HepG2 (cell line): ENCODE results near the gene TCTA. TPM values are rescaled to one million over a fixed set of nuclear protein-coding genes. Genes with fewer than 3 reads are reported as not detected.
A peak's percentile ranks its signal among the peaks of the same experiment; 100 is the strongest.

ENCODE experiments used
- ATF7 ChIP-seq, 2 experiments: fragments of 450-650 bp in 1 of 2; sonication (generic) in 1 of 2; formaldehyde crosslinking in 1 of 2; IDR thresholded peaks; 2 replicates each; pipeline versions ENCODE4 v1.4.0 to v1.6.1; 2016 to 2020; ENCODE audit warnings: antibody characterized with exemption in 1 of 2, mild to moderate bottlenecking in 1 of 2, missing genetic modification reagents in 1 of 2
- CBX5 ChIP-seq: sonication (generic); formaldehyde crosslinking; IDR thresholded peaks from 2 replicates; pipeline ENCODE4 v1.4.0; 2020; ENCODE audit warnings: missing genetic modification reagents, borderline replicate concordance
- FLYWCH1 ChIP-seq: sonication (generic); formaldehyde crosslinking; IDR thresholded peaks from 2 replicates; pipeline ENCODE4 v1.8.1; 2023; ENCODE audit warnings: mild to moderate bottlenecking, missing genetic modification reagents
- MYNN ChIP-seq: sonication (generic); formaldehyde crosslinking; IDR thresholded peaks from 2 replicates; pipeline ENCODE4 v1.4.0; 2020; ENCODE audit warnings: mild to moderate bottlenecking, low read depth, missing genetic modification reagents
- NCOR1 ChIP-seq: fragments of 200-600 bp; sonication (generic); IDR thresholded peaks from 2 replicates; pipeline ENCODE4 v1.7.0; 2017; ENCODE audit warnings: antibody characterized with exemption, low read length, borderline replicate concordance
- PHF21A ChIP-seq: sonication (generic); formaldehyde crosslinking; IDR thresholded peaks from 2 replicates; pipeline ENCODE4 v1.5.0; 2020; ENCODE audit warnings: mild to moderate bottlenecking, missing genetic modification reagents
- THYN1 ChIP-seq: sonication (generic); formaldehyde crosslinking; IDR thresholded peaks from 2 replicates; pipeline ENCODE4 v1.8.1; 2023; ENCODE audit warnings: low read depth, mild to moderate bottlenecking, moderate library complexity, missing genetic modification reagents, borderline replicate concordance
- ZBTB20 ChIP-seq: sonication (generic); formaldehyde crosslinking; IDR thresholded peaks from 2 replicates; pipeline ENCODE4 v1.8.1; 2023; ENCODE audit warnings: missing genetic modification reagents, low read depth, mild to moderate bottlenecking, borderline replicate concordance
- ZBTB8A ChIP-seq: sonication (generic); formaldehyde crosslinking; IDR thresholded peaks from 2 replicates; pipeline ENCODE4 v1.4.0; 2020; ENCODE audit warnings: mild to moderate bottlenecking, low read depth, missing genetic modification reagents, borderline replicate concordance
- ZNF101 ChIP-seq: sonication (generic); formaldehyde crosslinking; IDR thresholded peaks from 2 replicates; pipeline ENCODE4 v1.4.0; 2020; ENCODE audit warnings: mild to moderate bottlenecking, low read depth, missing genetic modification reagents, borderline replicate concordance
- ZNF33B ChIP-seq: sonication (generic); formaldehyde crosslinking; IDR thresholded peaks from 2 replicates; pipeline ENCODE4 v1.5.1; 2020; ENCODE audit warnings: mild to moderate bottlenecking, missing genetic modification reagents
- ZNF460 ChIP-seq: sonication (generic); formaldehyde crosslinking; IDR thresholded peaks from 2 replicates; pipeline ENCODE4 v1.5.1; 2020; ENCODE audit warnings: missing genetic modification reagents, mild to moderate bottlenecking, borderline replicate concordance
- ZNF724P ChIP-seq: sonication (generic); formaldehyde crosslinking; IDR thresholded peaks from 2 replicates; pipeline ENCODE4 v1.8.0; 2022; ENCODE audit warnings: missing genetic modification reagents, borderline replicate concordance
- ZNF747 ChIP-seq: sonication (generic); formaldehyde crosslinking; IDR thresholded peaks from 2 replicates; pipeline ENCODE4 v1.8.1; 2023; ENCODE audit warnings: missing genetic modification reagents, mild to moderate bottlenecking, borderline replicate concordance
- ZSCAN21 ChIP-seq: sonication (generic); formaldehyde crosslinking; IDR thresholded peaks from 2 replicates; pipeline ENCODE4 v1.8.0; 2022; ENCODE audit warnings: mild to moderate bottlenecking, missing genetic modification reagents, moderate library complexity, borderline replicate concordance
- polyA plus RNA-seq, 8 experiments: library from polyadenylated mRNA; depleted of rRNA in 3 of 8; stranded (reverse) in 7 of 8; unstranded in 1 of 8; fragments of >200 nt; fragmentation: Illumina TruSeq in 4 of 8; extraction: Trizol in 4 of 8; gene quantifications; 2 replicates each; pipeline versions ENCODE4 v1.2.1 to v1.2.3, GENCODE V29; 2011 to 2016; ENCODE audit warnings: low read depth in 4 of 8, missing spikeins in 1 of 8, mixed read lengths in 1 of 8; ENCODE audit not compliant: insufficient read depth in 1 of 8
- total RNA-seq, 5 experiments: library from RNA; depleted of rRNA; stranded (reverse); fragments of >200 nt; fragmentation: Illumina TruSeq; extraction: Trizol; gene quantifications; 2 replicates each; pipeline ENCODE4 v1.2.3, GENCODE V29; 2016; ENCODE audit warnings: low read depth in 1 of 5
- TF ChIP-seq, protein P1 (sequence below): IDR thresholded peaks from 2 replicates; pipeline ENCODE4 v1.6.1; 2016; ENCODE audit warnings: low read depth
- TF ChIP-seq, protein P2 (sequence below): sonication (generic); formaldehyde crosslinking; IDR thresholded peaks from 2 replicates; pipeline ENCODE4 v1.4.0; 2020; ENCODE audit warnings: missing genetic modification reagents
- TF ChIP-seq, protein P3 (sequence below): sonication (generic); formaldehyde crosslinking; IDR thresholded peaks from 2 replicates; pipeline ENCODE4 v1.9.0; 2021; ENCODE audit warnings: mild to moderate bottlenecking, missing genetic modification reagents
- TF ChIP-seq, protein P4 (sequence below): sonication (generic); formaldehyde crosslinking; IDR thresholded peaks from 2 replicates; pipeline ENCODE4 v1.5.0; 2020; ENCODE audit warnings: missing genetic modification reagents, mild to moderate bottlenecking, borderline replicate concordance

Gene TCTA
- total and polyA plus RNA-seq, 2 of the 13 experiments (the other 11 are each of a cell fraction or from before 2014, with no cell fraction given), result 8.3 to 13.2 TPM

DNA sequence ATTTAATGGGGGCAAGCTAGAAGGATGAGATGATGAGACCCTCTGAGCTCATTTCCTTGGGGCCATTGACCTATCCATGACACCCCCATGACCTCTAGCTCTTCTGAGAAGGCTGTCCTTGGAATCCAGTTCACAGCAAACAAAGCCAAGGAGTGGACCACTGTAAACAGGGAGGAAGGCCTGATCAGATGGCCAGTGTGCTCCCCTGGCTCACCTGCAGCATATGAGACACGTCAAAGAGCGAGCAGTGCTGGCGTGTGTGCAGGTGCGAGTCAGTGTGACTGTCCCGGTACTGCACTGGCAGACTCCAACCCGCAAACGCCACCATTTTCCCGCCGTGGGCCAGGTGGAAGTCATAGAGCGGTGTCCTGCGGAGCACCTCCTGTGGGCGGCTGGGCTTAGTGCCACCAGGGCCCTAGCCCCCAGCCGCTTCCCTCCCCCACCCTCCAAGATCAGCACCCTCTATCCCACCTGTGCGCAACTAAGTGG is 9.7 kb downstream of the TCTA start (continued):
- TF ChIP-seq, protein P1, sequence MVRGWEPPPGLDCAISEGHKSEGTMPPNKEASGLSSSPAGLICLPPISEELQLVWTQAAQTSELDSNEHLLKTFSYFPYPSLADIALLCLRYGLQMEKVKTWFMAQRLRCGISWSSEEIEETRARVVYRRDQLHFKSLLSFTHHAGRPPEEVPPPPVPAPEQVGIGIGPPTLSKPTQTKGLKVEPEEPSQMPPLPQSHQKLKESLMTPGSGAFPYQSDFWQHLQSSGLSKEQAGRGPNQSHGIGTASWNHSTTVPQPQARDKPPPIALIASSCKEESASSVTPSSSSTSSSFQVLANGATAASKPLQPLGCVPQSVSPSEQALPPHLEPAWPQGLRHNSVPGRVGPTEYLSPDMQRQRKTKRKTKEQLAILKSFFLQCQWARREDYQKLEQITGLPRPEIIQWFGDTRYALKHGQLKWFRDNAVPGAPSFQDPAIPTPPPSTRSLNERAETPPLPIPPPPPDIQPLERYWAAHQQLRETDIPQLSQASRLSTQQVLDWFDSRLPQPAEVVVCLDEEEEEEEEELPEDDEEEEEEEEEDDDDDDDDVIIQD (CRISPR knock-in tag), result no peak
- TF ChIP-seq CBX5, result no peak
- no peak for TF ChIP-seq ZNF724P
- TF ChIP-seq, protein P2, sequence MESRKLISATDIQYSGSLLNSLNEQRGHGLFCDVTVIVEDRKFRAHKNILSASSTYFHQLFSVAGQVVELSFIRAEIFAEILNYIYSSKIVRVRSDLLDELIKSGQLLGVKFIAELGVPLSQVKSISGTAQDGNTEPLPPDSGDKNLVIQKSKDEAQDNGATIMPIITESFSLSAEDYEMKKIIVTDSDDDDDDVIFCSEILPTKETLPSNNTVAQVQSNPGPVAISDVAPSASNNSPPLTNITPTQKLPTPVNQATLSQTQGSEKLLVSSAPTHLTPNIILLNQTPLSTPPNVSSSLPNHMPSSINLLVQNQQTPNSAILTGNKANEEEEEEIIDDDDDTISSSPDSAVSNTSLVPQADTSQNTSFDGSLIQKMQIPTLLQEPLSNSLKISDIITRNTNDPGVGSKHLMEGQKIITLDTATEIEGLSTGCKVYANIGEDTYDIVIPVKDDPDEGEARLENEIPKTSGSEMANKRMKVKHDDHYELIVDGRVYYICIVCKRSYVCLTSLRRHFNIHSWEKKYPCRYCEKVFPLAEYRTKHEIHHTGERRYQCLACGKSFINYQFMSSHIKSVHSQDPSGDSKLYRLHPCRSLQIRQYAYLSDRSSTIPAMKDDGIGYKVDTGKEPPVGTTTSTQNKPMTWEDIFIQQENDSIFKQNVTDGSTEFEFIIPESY, result no peak
- TF ChIP-seq ZSCAN21 (CRISPR knock-in tag), result no peak
- no peak for TF ChIP-seq ATF7 (IDR thresholded peaks at IDR 0.05)
- 0 out of 2 replicates have a peak, but pooled peaks have one; percentile 23 for TF ChIP-seq ATF7 (CRISPR knock-in tag; IDR thresholded peaks at IDR 0.05)
- TF ChIP-seq, protein P3, sequence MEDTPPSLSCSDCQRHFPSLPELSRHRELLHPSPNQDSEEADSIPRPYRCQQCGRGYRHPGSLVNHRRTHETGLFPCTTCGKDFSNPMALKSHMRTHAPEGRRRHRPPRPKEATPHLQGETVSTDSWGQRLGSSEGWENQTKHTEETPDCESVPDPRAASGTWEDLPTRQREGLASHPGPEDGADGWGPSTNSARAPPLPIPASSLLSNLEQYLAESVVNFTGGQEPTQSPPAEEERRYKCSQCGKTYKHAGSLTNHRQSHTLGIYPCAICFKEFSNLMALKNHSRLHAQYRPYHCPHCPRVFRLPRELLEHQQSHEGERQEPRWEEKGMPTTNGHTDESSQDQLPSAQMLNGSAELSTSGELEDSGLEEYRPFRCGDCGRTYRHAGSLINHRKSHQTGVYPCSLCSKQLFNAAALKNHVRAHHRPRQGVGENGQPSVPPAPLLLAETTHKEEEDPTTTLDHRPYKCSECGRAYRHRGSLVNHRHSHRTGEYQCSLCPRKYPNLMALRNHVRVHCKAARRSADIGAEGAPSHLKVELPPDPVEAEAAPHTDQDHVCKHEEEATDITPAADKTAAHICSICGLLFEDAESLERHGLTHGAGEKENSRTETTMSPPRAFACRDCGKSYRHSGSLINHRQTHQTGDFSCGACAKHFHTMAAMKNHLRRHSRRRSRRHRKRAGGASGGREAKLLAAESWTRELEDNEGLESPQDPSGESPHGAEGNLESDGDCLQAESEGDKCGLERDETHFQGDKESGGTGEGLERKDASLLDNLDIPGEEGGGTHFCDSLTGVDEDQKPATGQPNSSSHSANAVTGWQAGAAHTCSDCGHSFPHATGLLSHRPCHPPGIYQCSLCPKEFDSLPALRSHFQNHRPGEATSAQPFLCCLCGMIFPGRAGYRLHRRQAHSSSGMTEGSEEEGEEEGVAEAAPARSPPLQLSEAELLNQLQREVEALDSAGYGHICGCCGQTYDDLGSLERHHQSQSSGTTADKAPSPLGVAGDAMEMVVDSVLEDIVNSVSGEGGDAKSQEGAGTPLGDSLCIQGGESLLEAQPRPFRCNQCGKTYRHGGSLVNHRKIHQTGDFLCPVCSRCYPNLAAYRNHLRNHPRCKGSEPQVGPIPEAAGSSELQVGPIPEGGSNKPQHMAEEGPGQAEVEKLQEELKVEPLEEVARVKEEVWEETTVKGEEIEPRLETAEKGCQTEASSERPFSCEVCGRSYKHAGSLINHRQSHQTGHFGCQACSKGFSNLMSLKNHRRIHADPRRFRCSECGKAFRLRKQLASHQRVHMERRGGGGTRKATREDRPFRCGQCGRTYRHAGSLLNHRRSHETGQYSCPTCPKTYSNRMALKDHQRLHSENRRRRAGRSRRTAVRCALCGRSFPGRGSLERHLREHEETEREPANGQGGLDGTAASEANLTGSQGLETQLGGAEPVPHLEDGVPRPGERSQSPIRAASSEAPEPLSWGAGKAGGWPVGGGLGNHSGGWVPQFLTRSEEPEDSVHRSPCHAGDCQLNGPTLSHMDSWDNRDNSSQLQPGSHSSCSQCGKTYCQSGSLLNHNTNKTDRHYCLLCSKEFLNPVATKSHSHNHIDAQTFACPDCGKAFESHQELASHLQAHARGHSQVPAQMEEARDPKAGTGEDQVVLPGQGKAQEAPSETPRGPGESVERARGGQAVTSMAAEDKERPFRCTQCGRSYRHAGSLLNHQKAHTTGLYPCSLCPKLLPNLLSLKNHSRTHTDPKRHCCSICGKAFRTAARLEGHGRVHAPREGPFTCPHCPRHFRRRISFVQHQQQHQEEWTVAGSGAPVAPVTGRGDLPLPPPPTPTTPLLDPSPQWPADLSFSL, result no peak
- TF ChIP-seq PHF21A (CRISPR knock-in tag), result no peak
- TF ChIP-seq ZNF747 (CRISPR knock-in tag), result no peak
- no peak for TF ChIP-seq FLYWCH1
- TF ChIP-seq THYN1 (CRISPR knock-in tag), result 0 out of 2 replicates have a peak, but pooled peaks have one; percentile 4
- no peak for TF ChIP-seq ZNF101 (CRISPR knock-in tag)
- TF ChIP-seq ZNF460 (CRISPR knock-in tag), result no peak
- TF ChIP-seq, protein P4, sequence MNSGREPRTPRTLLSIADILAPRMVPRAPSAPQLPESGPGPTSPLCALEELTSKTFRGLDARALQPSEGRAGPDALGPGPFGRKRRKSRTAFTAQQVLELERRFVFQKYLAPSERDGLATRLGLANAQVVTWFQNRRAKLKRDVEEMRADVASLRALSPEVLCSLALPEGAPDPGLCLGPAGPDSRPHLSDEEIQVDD (CRISPR knock-in tag), result 0 out of 2 replicates have a peak, but pooled peaks have one; percentile 25
- TF ChIP-seq NCOR1, result no peak
- 0 out of 2 replicates have a peak, but pooled peaks have one; percentile 28 for TF ChIP-seq ZNF33B (CRISPR knock-in tag)
- TF ChIP-seq MYNN (CRISPR knock-in tag), result no peak
- no peak for TF ChIP-seq ZBTB8A (CRISPR knock-in tag)
- no peak for TF ChIP-seq ZBTB20 (CRISPR knock-in tag)
